GM12891 (cell line): ENCODE data around the gene MLH1.

Experiments
- POLR2A ChIP-seq: IDR thresholded peaks from 2 replicates; pipeline ENCODE4 v1.6.1; 2011; ENCODE audit warnings: low read depth, low read length, control low read depth
- POU2F2 ChIP-seq: IDR thresholded peaks from 2 replicates; pipeline ENCODE4 v1.6.1; 2011; ENCODE audit warnings: low read depth, mild to moderate bottlenecking, control low read depth, low read length, moderate library complexity

DNA sequence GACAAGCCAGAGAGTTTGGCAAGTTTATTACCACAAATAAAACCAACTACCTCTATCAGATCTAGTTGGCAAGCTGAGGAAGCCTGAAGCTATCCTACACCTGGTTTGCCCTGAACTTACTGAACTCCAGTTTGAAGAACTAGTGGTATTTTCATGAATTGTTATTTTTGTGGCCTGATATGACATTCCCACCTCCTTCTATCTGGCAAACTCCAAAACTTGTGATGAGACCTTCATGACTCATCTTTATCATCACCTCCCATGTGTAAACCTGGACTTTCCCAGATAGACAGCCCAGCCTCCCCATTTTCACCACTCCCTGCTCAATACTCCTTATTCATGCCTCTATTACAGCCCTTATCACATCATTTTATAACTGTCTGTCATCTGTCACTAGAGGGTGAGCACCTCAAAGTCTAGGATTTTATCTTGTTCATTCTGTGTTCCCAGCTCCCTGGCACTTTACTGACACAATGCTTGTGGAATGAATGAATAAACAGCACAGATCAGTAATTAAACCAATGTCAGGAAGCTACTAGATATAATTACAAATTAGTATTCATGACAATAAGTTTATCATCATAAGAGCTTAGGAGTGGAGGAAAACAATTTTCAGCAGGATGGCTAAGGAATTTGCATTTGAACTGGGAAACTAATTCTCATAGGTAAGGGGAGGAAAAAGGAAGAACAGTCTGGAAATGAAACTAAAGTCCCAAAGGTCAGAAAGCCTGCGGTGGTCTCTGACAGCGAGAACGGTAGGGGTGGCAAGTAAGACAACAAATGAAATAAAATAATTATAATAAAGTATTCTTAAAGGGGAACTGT, 35.2 kb upstream of the MLH1 start:
- TF ChIP-seq POU2F2 (no peak), POLR2A (no peak)
